ENCODE data around the gene SRP14. TPM values are rescaled to one million over a fixed set of nuclear protein-coding genes. Genes with fewer than 3 reads are reported as not detected.

The SRP14 gene
- total RNA-seq, 2 experiments from 2014 or later: 120 to 126 TPM

DNA sequence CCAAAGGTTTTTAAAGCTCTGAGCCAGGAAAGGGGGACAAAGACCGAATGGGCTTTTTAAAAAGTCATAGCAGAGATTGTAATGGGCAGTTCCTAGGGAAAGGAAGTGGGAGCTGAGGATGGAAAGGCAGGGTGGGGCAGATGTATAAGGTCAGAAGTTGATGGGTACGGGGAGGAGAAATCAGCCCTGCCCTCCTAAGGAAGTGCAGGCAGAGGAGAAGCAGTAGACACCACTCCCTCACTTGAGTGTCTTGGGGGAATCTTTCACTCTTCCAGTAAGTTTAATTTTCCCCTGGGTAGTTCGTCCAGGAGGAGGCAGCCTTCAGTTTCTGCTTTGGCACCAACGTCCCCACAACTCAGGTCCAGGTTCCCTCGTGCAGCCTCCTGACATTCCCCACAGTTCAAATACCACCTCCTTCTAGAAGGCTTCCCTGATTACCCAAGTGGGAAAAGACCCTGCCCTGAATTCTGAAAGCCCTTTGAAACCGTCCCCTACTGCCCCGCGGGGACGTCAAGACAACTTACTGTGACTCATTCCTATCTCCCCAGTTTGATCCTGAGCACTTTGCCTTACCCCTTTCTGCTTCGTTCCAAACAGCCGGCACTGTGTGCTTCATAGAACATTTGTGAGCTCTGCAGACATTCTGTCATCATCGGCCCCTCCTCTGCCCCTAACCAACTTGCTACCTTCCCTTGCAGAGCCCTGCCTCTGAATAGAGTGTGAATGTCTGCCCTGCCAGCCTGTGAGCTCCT, 14.3 kb upstream of the SRP14 start:
- no peak overlapping the region for H3K27ac ChIP-seq (ENCODE audit: low read depth in 1 of 2, low read length in 2 of 2)
- H3K4me3 Mint-ChIP-seq: no peak overlapping the region
- POLR2A ChIA-PET: interaction anchor here (0.6 to 1.4 kb wide), 3 partner anchors 11 to 52 kb away, joined by 3 to 4 read pairs (median 3); partner anchors contain the start of gene SRP14

DNA sequence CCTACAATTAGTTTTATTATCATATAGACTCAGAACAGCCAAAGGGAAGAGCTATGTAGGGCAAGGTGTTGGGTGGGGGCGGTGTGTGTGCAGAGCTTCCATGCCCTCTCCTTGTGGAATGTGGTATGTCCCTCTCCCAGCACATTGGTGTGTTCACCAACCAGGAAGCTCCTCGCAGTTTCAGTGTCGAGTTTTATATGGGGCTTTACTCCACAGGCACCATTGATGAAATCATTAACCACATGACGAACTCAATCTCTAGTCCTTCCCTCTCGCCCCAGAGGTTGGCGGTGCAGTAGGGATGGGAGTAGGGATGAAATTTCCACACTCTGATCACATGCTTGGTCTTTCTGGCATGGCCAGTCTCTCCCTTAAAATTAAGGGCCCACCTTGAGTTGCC, 13.6 kb upstream of the SRP14 start:
- peaks cover 84% of the 10 kb centered on the region for H3K4me1 Mint-ChIP-seq (ENCODE audit: low read depth)
- H3K36me3 Mint-ChIP-seq (ENCODE audit: low read depth): no peaks in the 10 kb centered on the region
- H3K27ac Mint-ChIP-seq: peak overlapping the region; percentile 47
- Histone ChIP-seq H3K36me3 (ENCODE audit: insufficient read depth, low read length) (no peaks in the 10 kb centered on the region), H3K9me3 (ENCODE audit: control insufficient read depth in 1 of 2, insufficient read depth in 1 of 2, low read length in 2 of 2) (no peaks in the 10 kb centered on the region), H3K4me1 (ENCODE audit: insufficient read depth, low read length) (peaks cover 66% of the 10 kb centered on the region), H3K27me3 (ENCODE audit: control insufficient read depth in 1 of 2, insufficient read depth in 2 of 2, low read length in 2 of 2) (no peaks in the 10 kb centered on the region), H3K4me3 (ENCODE audit: low read length) (no peak overlapping the region), H3K27ac (ENCODE audit: low read depth in 1 of 2, low read length in 2 of 2) (no peak overlapping the region)
- no peaks in the 10 kb centered on the region for H3K9me3 Mint-ChIP-seq
- no peak for TF ChIP-seq CTCF (IDR thresholded peaks at IDR 0.05)
- intact Hi-C loops (cut with DNase I, micrococcal nuclease): no loop called here
- CTCF ChIA-PET: no interaction called here
- DNase-seq: no peak
- POLR2A ChIA-PET: no interaction called here
- H3K27me3 Mint-ChIP-seq: no peaks in the 10 kb centered on the region
- H3K4me3 Mint-ChIP-seq: no peak overlapping the region
- no peak for ATAC-seq (ENCODE audit: poor library complexity)

More for the DNA sequence above, 14.3 kb upstream of the SRP14 start:
- intact Hi-C loops (cut with DNase I, micrococcal nuclease): no loop called here
- H3K4me3 ChIP-seq (ENCODE audit: low read length): no peak overlapping the region
- TF ChIP-seq CTCF (IDR thresholded peaks at IDR 0.05): no peak
- ATAC-seq (ENCODE audit: poor library complexity) (no peak), DNase-seq (no peak)
- no peaks in the 10 kb centered on the region for H3K27me3 ChIP-seq (ENCODE audit: control insufficient read depth in 1 of 2, insufficient read depth in 2 of 2, low read length in 2 of 2)
- Mint-ChIP-seq H3K9me3 (no peaks in the 10 kb centered on the region), H3K27me3 (no peaks in the 10 kb centered on the region), H3K27ac (peak overlapping the region; percentile 47), H3K4me1 (ENCODE audit: low read depth) (peaks cover 84% of the 10 kb centered on the region), H3K36me3 (ENCODE audit: low read depth) (no peaks in the 10 kb centered on the region)
- no peaks in the 10 kb centered on the region for H3K9me3 ChIP-seq (ENCODE audit: control insufficient read depth in 1 of 2, insufficient read depth in 1 of 2, low read length in 2 of 2)
- CTCF ChIA-PET: no interaction called here
- H3K4me1 ChIP-seq (ENCODE audit: insufficient read depth, low read length): peaks cover 59% of the 10 kb centered on the region
- H3K36me3 ChIP-seq (ENCODE audit: insufficient read depth, low read length): no peaks in the 10 kb centered on the region

GRCh38 chr15:40051616-40052415, 12.8 kb upstream of the SRP14 start:
- H3K9me3 Mint-ChIP-seq: no peaks in the 10 kb centered on the region
- Histone ChIP-seq H3K36me3 (ENCODE audit: insufficient read depth, low read length) (no peaks in the 10 kb centered on the region), H3K27me3 (ENCODE audit: control insufficient read depth in 1 of 2, insufficient read depth in 2 of 2, low read length in 2 of 2) (no peaks in the 10 kb centered on the region), H3K4me1 (ENCODE audit: insufficient read depth, low read length) (peaks cover 71% of the 10 kb centered on the region), H3K4me3 (ENCODE audit: low read length) (no peak overlapping the region), H3K9me3 (ENCODE audit: control insufficient read depth in 1 of 2, insufficient read depth in 1 of 2, low read length in 2 of 2) (no peaks in the 10 kb centered on the region), H3K27ac (ENCODE audit: low read depth in 1 of 2, low read length in 2 of 2) (no peak overlapping the region)
- intact Hi-C loops (cut with DNase I, micrococcal nuclease): no loop called here
- CTCF ChIA-PET: no interaction called here
- H3K4me1 Mint-ChIP-seq (ENCODE audit: low read depth): peaks cover 89% of the 10 kb centered on the region
- no peak for TF ChIP-seq CTCF (IDR thresholded peaks at IDR 0.05)
- no peak for DNase-seq
- no peak overlapping the region for H3K4me3 Mint-ChIP-seq
- no peak for ATAC-seq (ENCODE audit: poor library complexity)
- no peak overlapping the region for H3K27ac Mint-ChIP-seq
- POLR2A ChIA-PET: no interaction called here
- no peaks in the 10 kb centered on the region for H3K36me3 Mint-ChIP-seq (ENCODE audit: low read depth)
- no peaks in the 10 kb centered on the region for H3K27me3 Mint-ChIP-seq

Measured in CD4-positive, alpha-beta T cell (primary cell).